HG02970 (cell line): ENCODE results near the gene GPR89B.
"Not testable (repeated sequence)": the region's sequence is repeated elsewhere in the genome, so short reads cannot be mapped to it uniquely, and the experiment has no call there.

Experiments
- ATAC-seq: cut with Tn5 transposase; IDR thresholded peaks from one replicate; pipeline ENCODE4 v1.9.1; 2021; ENCODE audit warnings: mild to moderate bottlenecking, moderate library complexity, moderate number of reproducible peaks; ENCODE audit not compliant: unreplicated experiment, low FRiP score

The GPR89B gene

DNA sequence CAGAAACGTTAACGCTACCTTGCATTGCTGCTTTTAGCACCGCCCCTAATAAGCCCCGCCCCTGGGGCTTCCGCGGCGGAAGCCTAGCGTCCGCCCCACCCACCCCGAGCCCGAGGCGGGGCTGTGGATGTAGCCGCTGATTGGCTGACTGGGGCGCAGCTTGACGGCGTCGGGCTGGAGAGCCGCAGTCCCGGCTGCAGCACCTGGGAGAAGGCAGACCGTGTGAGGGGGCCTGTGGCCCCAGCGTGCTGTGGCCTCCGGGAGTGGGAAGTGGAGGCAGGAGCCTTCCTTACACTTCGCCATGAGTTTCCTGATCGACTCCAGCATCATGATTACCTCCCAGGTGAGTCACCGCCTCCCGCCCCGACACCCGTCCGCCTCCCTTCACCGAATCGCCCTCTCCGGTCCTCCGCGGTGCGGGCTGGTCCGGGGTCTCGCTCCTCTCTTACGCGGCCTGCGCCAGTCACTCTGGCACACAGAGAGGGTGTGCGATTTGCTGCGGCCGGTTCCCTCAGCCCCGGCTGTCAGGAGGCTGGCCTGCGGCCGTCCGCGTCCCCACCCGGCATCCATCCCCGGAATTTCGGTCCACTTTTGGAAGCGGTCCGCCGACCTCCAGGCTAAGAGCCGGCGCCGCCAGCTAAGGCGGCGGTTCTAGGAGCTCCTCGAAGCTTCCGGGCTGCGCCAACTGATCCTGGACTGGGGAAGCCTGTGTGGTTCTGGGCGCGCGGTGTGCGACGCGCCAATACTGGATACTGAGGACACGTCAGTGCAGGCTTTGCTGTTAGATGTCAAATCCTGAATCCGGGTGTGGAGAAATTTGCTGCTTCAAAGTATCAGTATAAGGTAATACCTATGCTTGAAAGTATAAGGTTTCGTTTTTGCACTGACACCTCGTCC is at the start of gene GPR89B:
Gene GPR89B (plus strand): TSS at position 185 of the 897 bp plus-strand sequence. CDS start 117 bp downstream, at position 302.
- peak; percentile 93 for ATAC-seq

DNA sequence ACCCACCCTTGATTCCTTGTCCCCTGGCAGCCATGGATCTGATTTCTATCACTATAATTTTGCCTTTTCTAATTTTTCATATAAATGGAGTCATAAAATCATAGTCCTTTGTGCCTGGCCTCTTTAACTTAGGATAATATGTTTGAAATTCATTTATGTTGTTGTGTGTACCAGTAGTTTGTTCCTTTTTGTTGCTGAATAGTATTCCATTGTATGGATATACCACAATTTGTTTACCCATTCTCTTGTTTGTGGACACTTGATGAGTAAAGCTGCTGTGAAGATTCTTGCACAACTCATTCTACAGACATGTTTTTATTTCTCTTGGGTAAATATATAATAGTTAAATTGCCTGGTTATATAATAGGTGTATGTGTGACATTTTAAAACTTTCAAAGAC is 48.3 kb upstream of the GPR89B start:
- no peak for ATAC-seq

DNA sequence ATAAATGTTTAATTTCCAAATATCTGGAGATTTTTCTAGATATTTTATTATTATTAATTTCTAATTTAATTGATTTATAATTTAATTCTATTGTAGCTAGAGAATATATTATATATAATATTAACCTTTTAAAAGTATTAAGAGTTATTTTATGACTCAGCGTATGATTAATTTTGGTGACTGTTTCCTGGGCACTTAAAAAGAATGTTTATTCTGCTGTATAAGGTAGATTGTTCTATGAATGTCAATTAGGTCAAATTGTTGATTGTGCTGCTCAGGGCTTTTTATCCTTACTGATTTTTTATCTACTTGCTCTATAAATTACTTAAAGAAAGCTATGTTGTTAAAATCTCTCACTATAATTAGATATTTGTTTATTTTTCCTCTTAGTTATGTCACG is 45.7 kb upstream of the GPR89B start:
- ATAC-seq = no peak

DNA sequence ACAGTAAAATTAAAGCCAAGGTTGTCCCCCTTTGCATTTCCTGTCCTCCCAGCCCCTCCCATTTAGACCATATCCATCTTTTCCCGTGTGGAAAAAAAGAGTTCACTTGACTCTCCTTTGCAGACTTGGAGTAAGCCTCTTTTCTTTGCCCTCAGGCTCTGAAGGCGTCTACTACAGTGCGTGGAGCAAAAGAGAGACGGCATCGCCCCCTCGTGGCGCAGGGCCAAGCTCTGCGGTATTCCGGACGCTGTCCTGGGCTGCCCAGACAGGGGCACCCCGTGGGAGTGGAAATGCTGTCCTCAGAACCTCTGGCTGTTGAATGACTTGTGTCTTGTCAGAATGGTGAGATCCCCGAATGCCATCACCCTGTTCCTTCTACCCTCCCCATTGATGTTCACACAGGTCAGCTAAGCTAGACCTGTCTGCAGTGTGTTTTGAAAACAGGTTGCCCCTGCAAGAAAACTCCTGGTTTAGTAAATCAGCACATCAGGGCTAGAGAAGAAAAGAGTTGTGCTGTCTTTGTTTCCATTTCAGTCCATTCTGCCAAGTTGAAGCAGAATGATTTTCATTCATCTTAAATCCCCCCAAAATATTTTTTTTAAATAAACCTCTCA is 37.9 kb upstream of the GPR89B start:
- ATAC-seq = no peak

DNA sequence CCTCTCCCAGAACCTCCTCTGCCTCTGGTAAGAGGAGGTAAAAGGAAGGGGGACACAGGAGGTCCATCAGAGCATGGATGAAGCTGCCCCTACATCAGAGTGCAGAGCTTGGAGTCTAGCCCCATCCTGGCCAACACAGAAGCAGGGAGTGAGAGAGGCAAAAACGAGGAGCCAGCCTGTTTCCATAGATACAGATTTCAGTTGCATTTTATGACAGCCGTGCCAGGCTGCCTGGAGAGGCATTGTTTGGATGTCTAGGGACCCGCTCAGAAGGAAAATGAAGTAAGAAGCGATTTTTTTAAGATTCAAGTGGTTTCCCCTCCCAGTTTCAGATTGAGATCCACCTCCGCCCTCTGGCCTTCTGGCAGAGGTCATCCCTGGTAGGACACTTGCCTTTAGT is 37.1 kb upstream of the GPR89B start:
- ATAC-seq = no peak

DNA sequence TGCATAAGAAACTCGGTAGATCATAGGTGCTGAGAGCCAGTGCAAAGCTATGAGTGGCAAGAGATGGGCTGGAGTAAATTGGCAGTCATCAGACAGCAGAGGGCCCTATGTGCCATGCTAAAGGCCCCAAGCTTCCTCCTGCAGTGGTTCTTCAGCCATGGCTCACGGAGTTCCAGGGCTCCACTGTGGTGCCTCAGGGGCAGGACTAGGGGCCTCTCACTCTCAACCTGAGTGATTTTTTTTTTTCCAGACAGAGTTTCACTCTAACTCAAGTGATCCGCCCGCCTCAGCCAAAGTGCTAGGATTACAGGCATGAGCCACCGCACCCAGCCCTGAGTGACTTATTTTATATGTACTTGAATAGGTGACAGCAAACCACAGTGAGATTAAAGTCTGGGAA is 36.0 kb upstream of the GPR89B start:
- no peak for ATAC-seq

DNA sequence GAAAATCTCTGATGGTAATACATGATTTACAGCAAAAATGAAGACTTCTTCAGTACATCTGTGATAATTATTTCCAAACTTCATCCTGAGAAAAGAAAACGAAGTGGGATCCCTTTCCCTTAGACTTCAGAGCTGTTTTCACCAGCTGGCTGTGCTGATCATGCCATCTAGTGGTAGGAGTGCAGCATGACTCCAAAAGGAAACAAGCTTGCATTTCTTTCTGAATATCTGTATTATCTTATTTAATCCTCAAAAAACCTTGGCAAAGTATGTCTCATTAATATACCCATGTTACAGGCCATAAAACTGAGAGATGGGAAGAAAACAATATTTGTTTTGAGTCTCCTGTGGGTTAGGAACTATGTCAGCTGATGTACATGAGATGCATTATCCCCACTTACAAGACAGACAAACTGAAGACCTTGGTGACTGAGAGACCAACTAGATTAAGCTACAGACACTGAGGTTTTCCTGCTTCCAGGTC is 35.4 kb upstream of the GPR89B start:
- no peak for ATAC-seq

DNA sequence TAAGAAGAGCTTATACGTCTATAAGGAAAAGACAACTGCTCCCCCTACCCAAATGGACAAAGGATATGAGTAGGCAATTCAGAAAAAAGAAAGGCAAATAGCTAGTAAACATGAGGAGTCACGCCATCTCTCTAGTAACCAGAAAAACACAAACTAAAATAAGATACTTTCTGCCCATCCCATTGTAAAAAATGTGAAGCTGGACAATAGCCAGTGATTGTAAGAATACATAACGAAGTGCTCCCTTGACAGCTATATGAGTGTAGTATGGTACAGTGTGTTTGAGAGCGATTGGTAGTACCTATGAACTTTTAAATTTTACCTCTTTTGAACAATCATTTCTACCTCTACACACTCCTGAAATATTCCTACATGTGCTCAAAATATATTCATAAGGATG is 33.1 kb upstream of the GPR89B start:
- ATAC-seq = no peak

DNA sequence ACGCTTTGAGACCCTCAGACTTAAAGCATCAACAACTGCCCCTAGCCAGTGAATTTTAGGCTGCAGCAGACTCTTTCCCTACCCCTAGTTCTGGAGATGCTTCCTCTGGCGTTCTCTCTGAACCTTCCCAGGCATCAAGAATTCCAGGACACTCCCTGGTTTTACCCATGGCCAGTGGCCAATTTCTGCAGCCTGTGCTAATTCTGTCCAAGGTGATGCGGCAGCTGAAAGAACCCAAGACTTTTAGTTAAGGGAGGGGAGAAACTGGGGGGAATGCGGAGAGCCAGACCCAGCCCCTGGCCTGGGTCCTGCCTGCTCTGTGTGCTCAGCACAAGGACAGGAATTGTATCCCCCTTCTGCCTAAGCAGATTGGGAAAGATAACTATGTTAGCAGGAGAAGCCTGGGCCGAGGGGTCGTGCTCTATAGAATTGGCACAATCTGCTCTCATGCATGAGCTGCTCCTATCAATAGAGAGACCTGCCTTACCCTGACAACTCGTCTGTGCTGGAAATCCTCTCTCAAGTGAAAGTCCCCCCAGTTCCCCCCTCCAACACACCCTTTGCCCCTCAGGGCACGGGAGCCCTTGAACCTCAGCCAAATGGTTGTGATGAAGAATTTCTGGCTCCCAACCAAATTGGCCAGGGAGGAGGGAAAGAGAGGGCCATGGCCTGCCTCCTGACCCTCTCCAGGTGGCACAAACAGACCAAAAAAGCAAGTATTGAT is 31.0 kb upstream of the GPR89B start:
- ATAC-seq = no peak

DNA sequence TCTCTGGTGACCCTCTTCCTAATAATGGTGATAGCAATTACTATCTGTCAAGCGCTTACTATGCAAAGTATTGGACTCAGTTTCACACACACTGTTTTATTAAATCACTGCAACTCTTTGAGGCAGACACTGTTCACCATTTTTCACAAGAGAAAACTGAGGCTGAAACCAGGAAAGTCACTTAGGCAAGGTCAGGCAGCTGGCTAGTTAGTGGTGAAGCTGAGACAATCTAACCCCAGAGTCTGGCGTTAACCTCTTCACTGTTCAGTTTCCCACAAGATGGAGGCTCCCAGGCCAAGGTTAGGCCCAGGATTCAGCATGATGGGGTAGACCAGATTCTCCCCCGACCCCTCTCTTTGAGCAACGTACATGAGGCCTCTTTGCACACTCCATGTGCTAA is 30.4 kb upstream of the GPR89B start:
- no peak for ATAC-seq

DNA sequence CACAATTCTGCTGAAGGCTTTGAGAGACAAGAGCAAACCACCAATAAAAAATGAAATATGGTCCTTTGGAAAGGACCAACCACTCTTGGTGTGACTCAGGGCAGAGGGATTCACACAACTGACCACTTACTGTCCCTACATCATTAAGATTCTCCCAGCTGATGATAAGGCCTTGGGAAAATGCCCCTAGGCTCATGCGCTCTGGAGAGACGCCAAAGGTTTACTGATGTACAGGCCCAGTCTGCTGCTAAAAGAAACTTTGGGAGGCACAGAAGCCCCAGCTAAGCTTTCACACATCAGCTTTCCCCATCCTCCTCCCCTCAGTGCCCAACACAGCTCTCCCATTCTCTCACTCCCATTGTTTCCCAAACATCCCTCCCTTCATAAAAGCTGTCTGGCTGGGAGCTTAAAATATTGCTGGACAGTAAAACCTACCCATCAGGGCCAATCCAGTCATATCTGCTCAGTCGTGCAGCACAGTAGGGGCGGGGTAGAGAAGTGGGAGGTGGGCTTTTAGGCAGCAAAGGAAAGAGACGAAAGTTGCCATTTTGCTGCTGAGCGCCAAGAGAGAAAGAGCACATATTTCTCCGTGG is 25.9 kb upstream of the GPR89B start, which contains the start of gene GJA8:
Gene GJA8 (plus strand): TSS at position 543 of the 593 bp plus-strand sequence. CDS start 5,161 bp downstream, outside the sequence.
- no peak for ATAC-seq

DNA sequence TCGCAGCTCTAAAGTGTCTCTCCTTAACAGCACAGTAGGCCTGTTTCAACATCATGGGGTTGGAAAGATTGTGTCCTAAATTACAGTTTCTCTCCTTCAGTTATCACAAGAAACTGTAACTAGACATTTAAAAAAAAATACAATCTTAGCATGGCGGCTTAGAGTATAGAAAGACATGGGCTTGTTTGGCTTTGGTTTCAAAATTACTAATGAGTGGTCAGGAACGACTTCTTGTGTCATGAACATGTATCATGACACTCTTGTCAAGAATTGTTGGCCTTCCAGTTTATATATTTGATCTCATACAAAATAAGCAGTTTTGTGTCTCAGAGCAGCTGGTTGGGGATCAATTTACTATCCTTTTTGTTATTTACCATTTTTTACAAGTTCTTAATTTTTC is 23.5 kb upstream of the GPR89B start:
- no peak for ATAC-seq

DNA sequence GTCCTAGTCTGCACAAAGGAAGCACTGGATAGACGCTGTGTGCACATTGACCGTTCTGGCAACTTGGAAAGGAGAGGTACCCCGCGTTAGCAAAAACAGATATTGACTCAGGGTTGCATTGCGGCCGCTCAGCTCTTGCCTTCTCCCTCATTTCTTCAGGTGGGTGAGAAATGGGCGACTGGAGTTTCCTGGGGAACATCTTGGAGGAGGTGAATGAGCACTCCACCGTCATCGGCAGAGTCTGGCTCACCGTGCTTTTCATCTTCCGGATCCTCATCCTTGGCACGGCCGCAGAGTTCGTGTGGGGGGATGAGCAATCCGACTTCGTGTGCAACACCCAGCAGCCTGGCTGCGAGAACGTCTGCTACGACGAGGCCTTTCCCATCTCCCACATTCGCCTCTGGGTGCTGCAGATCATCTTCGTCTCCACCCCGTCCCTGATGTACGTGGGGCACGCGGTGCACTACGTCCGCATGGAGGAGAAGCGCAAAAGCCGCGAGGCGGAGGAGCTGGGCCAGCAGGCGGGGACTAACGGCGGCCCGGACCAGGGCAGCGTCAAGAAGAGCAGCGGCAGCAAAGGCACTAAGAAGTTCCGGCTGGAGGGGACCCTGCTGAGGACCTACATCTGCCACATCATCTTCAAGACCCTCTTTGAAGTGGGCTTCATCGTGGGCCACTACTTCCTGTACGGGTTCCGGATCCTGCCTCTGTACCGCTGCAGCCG is 20.3 kb upstream of the GPR89B start:
- no peak for ATAC-seq

DNA sequence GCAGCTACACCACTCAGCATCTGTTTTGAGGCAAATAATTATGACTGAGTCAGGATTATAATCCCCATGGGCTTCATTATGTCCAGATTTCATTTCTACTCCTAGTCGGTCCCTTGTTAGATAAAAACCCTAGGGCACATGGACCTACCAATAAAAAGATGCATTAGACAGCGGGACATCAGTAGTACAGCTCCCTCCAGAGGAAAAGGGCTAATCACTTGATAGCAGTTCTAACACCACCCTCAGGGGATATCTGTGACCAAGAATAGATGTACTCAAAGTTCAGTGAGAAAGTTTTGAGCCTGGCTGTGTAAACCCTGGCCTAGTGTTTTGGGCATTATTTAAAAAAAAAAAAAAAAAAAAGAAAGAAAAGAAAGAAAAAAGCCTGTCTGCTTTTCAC is 15.7 kb upstream of the GPR89B start:
- no peak for ATAC-seq

DNA sequence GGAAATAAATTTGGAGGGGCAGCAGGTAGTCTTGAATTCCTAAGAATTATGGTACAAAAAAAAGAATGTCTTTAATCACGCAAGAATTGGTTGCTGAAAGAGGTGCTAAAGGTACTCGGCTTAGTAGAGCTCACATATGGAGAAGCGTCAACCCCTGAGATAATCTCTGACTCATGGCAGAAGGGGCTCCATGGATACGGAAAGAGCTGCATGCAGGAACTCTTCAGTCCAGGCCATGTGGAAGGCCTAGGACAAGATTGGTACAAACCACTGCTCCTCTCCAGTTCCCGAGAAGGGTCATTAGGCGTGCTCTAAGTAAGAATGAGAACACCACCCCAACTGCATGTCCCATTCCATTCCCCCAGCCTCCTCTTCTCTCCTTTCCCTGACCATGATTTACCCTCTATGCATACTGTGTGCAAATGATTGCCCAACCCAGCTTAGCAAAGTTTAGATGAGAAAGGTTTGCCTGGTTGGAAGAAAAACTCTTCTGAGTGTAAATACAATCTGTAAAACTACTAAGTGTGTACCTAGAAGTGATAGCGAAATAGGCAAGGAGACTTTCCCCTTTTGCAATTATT is 14.8 kb upstream of the GPR89B start:
- no peak for ATAC-seq

DNA sequence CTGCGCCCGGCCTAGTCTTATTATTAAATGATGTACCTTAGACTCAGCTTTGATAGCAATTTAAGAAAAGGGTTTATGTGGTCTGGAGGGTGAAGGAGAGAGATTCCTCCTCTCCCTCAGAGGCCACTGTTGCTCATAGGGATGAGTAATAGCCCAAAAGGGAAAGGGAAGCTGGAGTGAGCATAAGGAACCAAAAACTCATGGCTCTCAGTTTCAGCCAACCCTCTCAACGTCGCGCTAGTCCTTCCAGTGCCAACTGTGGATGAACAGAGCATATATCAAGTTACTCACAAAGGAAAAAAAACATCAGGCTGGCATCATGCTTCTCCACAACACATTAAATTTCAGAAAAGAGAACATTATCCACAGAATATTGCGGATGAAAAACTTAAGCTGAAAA is 8.3 kb upstream of the GPR89B start:
- ATAC-seq = no peak

DNA sequence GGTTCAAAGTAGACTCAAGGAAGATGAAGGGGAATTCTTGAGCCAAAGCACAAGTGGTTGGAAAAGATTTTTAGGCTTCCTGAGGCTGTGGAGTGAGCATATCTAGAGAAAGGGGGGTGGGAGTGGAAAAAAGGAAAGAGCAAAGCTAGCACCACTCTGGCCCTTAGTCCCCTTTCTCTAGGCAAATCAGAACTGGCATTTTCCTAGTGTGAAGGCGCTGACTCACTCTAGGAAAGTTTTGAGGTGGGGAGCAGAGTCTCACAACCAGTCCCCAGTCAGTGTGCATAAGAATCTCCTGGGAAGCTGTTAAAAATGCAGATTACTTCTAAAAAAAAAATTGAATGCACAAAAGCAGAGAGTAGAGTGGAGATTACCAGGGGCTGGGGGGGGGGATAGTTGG is 3.4 kb upstream of the GPR89B start:
- no peak for ATAC-seq

DNA sequence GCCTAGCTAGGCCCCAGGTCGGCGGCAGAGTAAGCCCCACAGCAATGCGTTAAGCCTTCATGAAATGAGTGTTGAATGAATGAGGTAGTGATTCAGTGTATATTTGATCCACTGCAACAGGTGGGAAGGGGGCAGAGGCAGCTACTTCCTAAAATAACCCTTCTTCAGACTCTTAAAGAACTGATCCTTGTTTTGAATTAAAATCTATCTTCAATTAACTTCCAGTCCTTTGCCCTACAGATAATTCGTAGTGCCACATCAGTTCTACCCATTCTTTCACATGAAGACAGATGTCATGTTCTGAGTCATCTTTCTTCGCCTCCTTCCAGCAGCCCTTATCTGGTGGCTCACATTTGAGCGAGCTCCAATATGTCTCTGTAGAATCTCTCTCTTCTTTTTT is 1.0 kb upstream of the GPR89B start:
- ATAC-seq = not testable (repeated sequence)

DNA sequence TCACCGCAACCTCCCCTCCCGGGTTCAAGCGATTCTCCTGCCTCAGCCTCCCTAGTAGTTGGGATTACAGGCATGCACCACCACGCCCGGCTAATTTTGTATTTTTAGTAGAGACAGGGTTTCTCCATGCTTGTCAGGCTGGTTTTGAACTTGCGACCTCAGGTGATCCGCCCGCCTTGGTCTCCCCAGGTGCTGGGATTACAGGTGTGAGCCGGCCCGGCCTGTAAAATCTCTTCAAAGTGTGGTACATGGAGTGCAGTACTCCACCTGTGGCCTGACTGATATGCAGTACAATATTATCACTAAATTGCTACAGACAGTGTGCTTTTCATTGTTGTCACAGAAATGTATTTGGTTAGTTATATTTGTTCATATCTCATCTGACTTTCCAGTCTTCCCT is 531 bp upstream of the GPR89B start:
- ATAC-seq = not testable (repeated sequence)

DNA sequence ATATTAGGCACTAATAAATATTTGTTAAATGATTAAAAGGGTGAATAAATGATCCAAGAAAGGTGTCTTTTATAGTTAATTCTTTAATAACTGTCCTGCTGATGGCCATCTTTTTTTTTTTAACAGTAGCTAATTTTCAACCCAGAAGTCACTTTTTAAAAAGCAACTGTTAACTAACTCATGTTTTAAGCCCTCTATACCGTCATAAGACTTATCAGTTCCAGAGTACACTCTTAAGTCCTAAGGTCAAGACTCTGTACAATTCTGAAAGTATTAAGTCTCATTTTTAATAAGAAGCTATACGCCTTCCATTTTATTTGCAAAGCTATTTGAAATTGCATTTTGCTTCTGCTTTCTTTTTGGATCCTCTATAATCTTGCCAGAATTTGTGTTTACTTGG is 2.9 kb downstream of the GPR89B start:
- not testable (repeated sequence) for ATAC-seq
